Smooth muscle cell (in vitro differentiated cells): ENCODE data around the gene PSG3. TPM values are rescaled to one million over a fixed set of nuclear protein-coding genes. Genes with fewer than 3 reads are reported as not detected.
"Not testable (repeated sequence)": the region's sequence is repeated elsewhere in the genome, so short reads cannot be mapped to it uniquely, and the experiment has no call there.

ENCODE experiments used
- DNase-seq: peaks from one replicate; lab custom pipeline; 2025; ENCODE audit not compliant: unreplicated experiment; lab: John Stamatoyannopoulos, UW
- H2AFZ ChIP-seq: fragments of 200-600 bp; sonication (generic); 2 replicates; pipeline ENCODE4 v1.6.0; 2016; ENCODE audit warnings: antibody characterized with exemption, low read depth, mild to moderate bottlenecking
- H3F3A ChIP-seq: fragments of 200-600 bp; sonication (generic); 2 replicates; pipeline ENCODE4 v1.6.0; 2017; ENCODE audit warnings: antibody characterized with exemption, low read depth
- H3K27ac ChIP-seq: fragments of 200-600 bp; sonication (generic); 2 replicates; pipeline ENCODE4 v1.5.1; 2016; ENCODE audit warnings: low read depth, mild to moderate bottlenecking
- H3K27me3 ChIP-seq: fragments of 200-600 bp; sonication (generic); 2 replicates; pipeline ENCODE4 v1.6.1; 2016; ENCODE audit warnings: low read depth, mild to moderate bottlenecking
- H3K36me3 ChIP-seq: fragments of 200-600 bp; sonication (generic); 2 replicates; pipeline ENCODE4 v1.5.1; 2016; ENCODE audit warnings: low read depth
- H3K4me1 ChIP-seq: fragments of 200-600 bp; sonication (generic); 2 replicates; pipeline ENCODE4 v1.5.1; 2016; ENCODE audit warnings: low read depth
- H3K4me2 ChIP-seq: fragments of 200-600 bp; sonication (generic); 2 replicates; pipeline ENCODE4 v1.6.0; 2016; ENCODE audit warnings: mild to moderate bottlenecking
- H3K4me3 ChIP-seq: fragments of 200-600 bp; sonication (generic); 2 replicates; pipeline ENCODE4 v1.5.1; 2016; ENCODE audit warnings: mild to moderate bottlenecking
- H3K79me2 ChIP-seq: fragments of 200-600 bp; sonication (generic); 2 replicates; pipeline ENCODE4 v1.6.0; 2016; ENCODE audit warnings: low read depth, mild to moderate bottlenecking
- H3K9ac ChIP-seq: fragments of 200-600 bp; sonication (generic); 2 replicates; pipeline ENCODE4 v1.6.0; 2016; ENCODE audit warnings: low read depth
- H3K9me3 ChIP-seq: fragments of 200-600 bp; sonication (generic); replicated peaks from 2 replicates; pipeline ENCODE4 v1.5.1; 2016; ENCODE audit warnings: low read depth
- H4K20me1 ChIP-seq: fragments of 200-600 bp; sonication (generic); 2 replicates; pipeline ENCODE4 v1.6.0; 2016; ENCODE audit warnings: low read depth
- WGBS: methylation state at CpG from one replicate; pipeline ENCODE4 v1.1.7; 2016; ENCODE audit warnings: low lambda C conversion rate; 5-methylcytosine and 5-hydroxymethylcytosine counted together
- polyA plus RNA-seq: library from polyadenylated mRNA; unstranded; fragments of >200 nt; fragmentation: Nextera tagmentation; extraction: Ambion mirVana; gene quantifications from 2 replicates; pipeline ENCODE4 v1.2.1, GENCODE V29; 2016
- total RNA-seq: library from RNA; depleted of rRNA; stranded (reverse); fragments of >200 nt; gene quantifications from 2 replicates; pipeline ENCODE4 v1.2.3, GENCODE V29; 2014

The PSG3 gene
- total and polyA plus RNA-seq, 2 experiments from 2014 or later, result not detected

DNA sequence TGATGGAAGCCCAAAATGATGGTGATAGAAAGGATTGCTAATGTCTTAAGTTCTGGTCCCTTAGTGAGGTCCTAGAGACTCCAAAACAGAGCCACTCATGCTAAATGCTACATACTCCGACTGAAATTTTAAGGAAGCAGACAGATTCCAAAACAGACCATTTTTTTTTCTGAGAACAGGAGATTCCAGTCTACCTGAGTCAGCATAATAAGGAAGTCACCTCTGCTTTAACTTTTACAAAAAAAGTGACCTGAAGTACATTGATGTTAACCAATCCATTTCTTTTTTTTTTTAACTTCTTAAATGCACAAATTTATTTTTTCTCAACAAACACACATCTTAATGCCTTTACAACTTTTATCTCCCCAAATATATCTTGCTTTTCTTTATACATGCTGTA, 65.7 kb downstream of the PSG3 start:
- H3K4me1 ChIP-seq, H2AFZ ChIP-seq, DNase-seq, H3F3A ChIP-seq, H3K79me2 ChIP-seq, H3K9me3 ChIP-seq, H3K4me3 ChIP-seq, H3K27ac ChIP-seq, H4K20me1 ChIP-seq, H3K27me3 ChIP-seq, H3K9ac ChIP-seq, H3K36me3 ChIP-seq, H3K4me2 ChIP-seq: not testable (repeated sequence)
- WGBS, result 52% methylated on average over 1 of the region's 1 CpG

Other genes with a start within 250 kb of the PSG3 start
- 0.36 and 4.5 TPM in 2 replicates for gene CEACAM1, start 212.0 kb downstream of the PSG3 start, total RNA-seq
- 0.31 and 1.2 TPM in 2 replicates for gene CEACAM1, start 212.0 kb downstream of the PSG3 start, polyA plus RNA-seq
- gene CEACAM8, start 145.6 kb downstream of the PSG3 start, total RNA-seq, result not detected in 2 replicates
- gene CEACAM8, start 145.6 kb downstream of the PSG3 start, polyA plus RNA-seq, result not detected in 2 replicates
- not detected in 2 replicates for gene PSG8, start 25.2 kb upstream of the PSG3 start, total RNA-seq
- not detected in 2 replicates for gene PSG8, start 25.2 kb upstream of the PSG3 start, polyA plus RNA-seq
- not detected in 2 replicates for gene PSG1, start 139.2 kb upstream of the PSG3 start, total RNA-seq
- not detected in 2 replicates for gene PSG1, start 139.2 kb upstream of the PSG3 start, polyA plus RNA-seq
- gene PSG6, start 177.4 kb upstream of the PSG3 start, total RNA-seq, result not detected in 2 replicates
- not detected in 2 replicates for gene PSG6, start 177.4 kb upstream of the PSG3 start, polyA plus RNA-seq
- gene PSG7, start 196.7 kb upstream of the PSG3 start, total RNA-seq, result not detected in 2 replicates
- gene PSG7, start 196.7 kb upstream of the PSG3 start, polyA plus RNA-seq, result not detected in 2 replicates